ENCODE results near the gene CCDC81.

GRCh38 chr11:86346513-86346912 is 28.2 kb upstream of the CCDC81 start:
- no peak for TF ChIP-seq CTCF (conservative IDR thresholded peaks at IDR 0.05 in 1 of 2, IDR thresholded peaks at IDR 0.05 in 1 of 2; ENCODE audit: extremely low read depth in 1 of 2, insufficient read depth in 1 of 2, low read depth in 1 of 2, low read length in 2 of 2)
- no peak for TF ChIP-seq EZH2 (IDR thresholded peaks at IDR 0.05; ENCODE audit: borderline replicate concordance, low read length)
